Gastroesophageal sphincter (tissue), 3 donors: Measurements from ENCODE around the gene RAP2B.

Experiments
- POLR2A ChIP-seq, 2 donors: fragments of 450-650 bp; IDR thresholded peaks; one replicate each; pipeline ENCODE4 v1.6.1; 2017; ENCODE audit warnings: antibody characterized with exemption in 2 of 2, mild to moderate bottlenecking in 2 of 2, moderate library complexity in 1 of 2
- POLR2AphosphoS5 ChIP-seq: sonication (generic); formaldehyde crosslinking; IDR thresholded peaks from one replicate; pipeline ENCODE4 v1.6.1; 2017; ENCODE audit warnings: antibody characterized with exemption
- TF ChIP-seq, protein P1 (sequence below), 4 experiments: fragments of 200-600 bp in 2 of 4; fragments of 450-650 bp in 2 of 4; sonication (generic) in 1 of 4; IDR thresholded peaks; one replicate each; pipeline ENCODE4 v1.5.1; 2017 to 2019; ENCODE audit warnings: antibody characterized with exemption in 4 of 4, mild to moderate bottlenecking in 2 of 4, moderate library complexity in 2 of 4

DNA sequence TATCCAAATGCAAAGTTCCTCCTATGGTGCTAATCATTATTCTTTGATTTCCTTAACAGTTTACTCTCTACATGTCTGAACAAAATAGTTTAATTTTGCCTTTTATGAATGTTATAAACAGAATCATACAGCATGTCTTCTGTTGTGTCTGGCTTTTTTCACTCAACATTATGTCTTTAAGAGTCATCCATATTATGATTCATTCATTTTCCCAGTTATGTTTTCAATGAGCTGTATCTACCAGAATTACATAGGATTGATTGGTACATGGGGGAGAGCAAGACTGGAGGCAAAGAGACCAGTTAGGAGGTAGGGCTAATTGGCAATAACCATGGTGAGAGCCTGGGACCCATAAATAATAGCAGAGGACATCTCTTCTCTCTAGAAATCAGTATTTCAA lies 16.6 kb upstream of the RAP2B start:
- TF ChIP-seq POLR2A (IDR thresholded peaks at IDR 0.05) (no peak), POLR2AphosphoS5 (no peak)
- TF ChIP-seq, protein P1, sequence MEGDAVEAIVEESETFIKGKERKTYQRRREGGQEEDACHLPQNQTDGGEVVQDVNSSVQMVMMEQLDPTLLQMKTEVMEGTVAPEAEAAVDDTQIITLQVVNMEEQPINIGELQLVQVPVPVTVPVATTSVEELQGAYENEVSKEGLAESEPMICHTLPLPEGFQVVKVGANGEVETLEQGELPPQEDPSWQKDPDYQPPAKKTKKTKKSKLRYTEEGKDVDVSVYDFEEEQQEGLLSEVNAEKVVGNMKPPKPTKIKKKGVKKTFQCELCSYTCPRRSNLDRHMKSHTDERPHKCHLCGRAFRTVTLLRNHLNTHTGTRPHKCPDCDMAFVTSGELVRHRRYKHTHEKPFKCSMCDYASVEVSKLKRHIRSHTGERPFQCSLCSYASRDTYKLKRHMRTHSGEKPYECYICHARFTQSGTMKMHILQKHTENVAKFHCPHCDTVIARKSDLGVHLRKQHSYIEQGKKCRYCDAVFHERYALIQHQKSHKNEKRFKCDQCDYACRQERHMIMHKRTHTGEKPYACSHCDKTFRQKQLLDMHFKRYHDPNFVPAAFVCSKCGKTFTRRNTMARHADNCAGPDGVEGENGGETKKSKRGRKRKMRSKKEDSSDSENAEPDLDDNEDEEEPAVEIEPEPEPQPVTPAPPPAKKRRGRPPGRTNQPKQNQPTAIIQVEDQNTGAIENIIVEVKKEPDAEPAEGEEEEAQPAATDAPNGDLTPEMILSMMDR (IDR thresholded peaks at IDR 0.05) = no peak
